LNCAP (cell line): ENCODE data around the gene MYBPC2.

Source experiments
- TF ChIP-seq, protein P1 (sequence below): fragments of 450-650 bp; IDR thresholded peaks from 2 replicates; pipeline ENCODE4 v1.5.1; 2017; ENCODE audit warnings: mild to moderate bottlenecking

MYBPC2 gene

DNA sequence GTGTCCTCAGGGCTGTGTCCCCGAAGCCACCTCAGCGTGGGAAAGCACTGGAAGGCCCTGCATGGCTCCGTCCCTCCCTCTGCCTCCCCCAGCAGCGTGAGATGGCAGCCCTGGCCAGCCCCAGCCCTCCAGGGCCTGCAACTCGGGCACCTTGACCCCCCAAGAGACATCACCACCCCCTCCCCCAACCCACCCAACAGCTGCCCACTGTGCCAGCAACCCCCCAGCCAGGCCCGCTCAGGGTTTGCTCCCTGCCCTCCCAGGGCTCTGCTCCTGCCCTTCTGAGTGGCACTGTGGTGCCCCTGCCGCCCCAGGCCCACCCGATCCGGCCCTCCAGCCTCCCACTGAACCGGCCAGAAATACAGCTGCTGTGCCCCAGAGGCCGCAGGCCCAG lies 82.5 kb downstream of the MYBPC2 start:
- TF ChIP-seq, protein P1, sequence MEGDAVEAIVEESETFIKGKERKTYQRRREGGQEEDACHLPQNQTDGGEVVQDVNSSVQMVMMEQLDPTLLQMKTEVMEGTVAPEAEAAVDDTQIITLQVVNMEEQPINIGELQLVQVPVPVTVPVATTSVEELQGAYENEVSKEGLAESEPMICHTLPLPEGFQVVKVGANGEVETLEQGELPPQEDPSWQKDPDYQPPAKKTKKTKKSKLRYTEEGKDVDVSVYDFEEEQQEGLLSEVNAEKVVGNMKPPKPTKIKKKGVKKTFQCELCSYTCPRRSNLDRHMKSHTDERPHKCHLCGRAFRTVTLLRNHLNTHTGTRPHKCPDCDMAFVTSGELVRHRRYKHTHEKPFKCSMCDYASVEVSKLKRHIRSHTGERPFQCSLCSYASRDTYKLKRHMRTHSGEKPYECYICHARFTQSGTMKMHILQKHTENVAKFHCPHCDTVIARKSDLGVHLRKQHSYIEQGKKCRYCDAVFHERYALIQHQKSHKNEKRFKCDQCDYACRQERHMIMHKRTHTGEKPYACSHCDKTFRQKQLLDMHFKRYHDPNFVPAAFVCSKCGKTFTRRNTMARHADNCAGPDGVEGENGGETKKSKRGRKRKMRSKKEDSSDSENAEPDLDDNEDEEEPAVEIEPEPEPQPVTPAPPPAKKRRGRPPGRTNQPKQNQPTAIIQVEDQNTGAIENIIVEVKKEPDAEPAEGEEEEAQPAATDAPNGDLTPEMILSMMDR: no peak
